Right atrium auricular region (tissue), 2 donors: ENCODE results near the gene OTUB2. TPM values are rescaled to one million over a fixed set of nuclear protein-coding genes. Genes with fewer than 3 reads are reported as not detected.

Source experiments
- DNase-seq: peaks from one replicate; pipeline ENCODE4 v3.0.0-alpha.2; 2019; ENCODE audit warnings: low spot score
- H3K27ac ChIP-seq, 2 donors: fragments of 200-600 bp; sonication (generic); 1 replicate in 1 of 2; 2 replicates in 1 of 2; pipeline ENCODE4 v1.5.1; 2016 to 2019
- H3K27me3 ChIP-seq, 2 donors: fragments of 200-600 bp; sonication (generic); one replicate each; pipeline versions ENCODE4 v1.5.1 to v1.6.0; 2017 to 2019
- H3K36me3 ChIP-seq: fragments of 200-600 bp; sonication (generic); one replicate; pipeline ENCODE4 v1.5.1; 2016
- H3K4me1 ChIP-seq, 2 donors: fragments of 200-600 bp; sonication (generic); one replicate each; pipeline versions ENCODE4 v1.5.1 to v1.6.0; 2017 to 2019
- H3K4me3 ChIP-seq, 2 donors: fragments of 200-600 bp; sonication (generic); 1 replicate in 1 of 2; 2 replicates in 1 of 2; pipeline ENCODE4 v1.5.1; 2017 to 2019; ENCODE audit warnings: mild to moderate bottlenecking in 1 of 2, moderate library complexity in 1 of 2
- H3K9me3 ChIP-seq, 2 donors: fragments of 200-600 bp; sonication (generic); one replicate each; pipeline ENCODE4 v1.5.1; 2019
- total RNA-seq, 2 donors: library from RNA; depleted of rRNA; stranded (reverse); fragments of >200 nt; gene quantifications; one replicate each; pipeline ENCODE4 v1.1.0, GENCODE V29; 2016
- TF ChIP-seq, protein P1 (sequence below), 2 donors: fragments of 200-600 bp; sonication (generic); IDR thresholded peaks; one replicate each; pipeline ENCODE4 v1.5.1; 2019; ENCODE audit warnings: antibody characterized with exemption in 2 of 2

The OTUB2 gene
- total RNA-seq, 2 donors from 2014 or later: 0.43 to 0.48 TPM

DNA sequence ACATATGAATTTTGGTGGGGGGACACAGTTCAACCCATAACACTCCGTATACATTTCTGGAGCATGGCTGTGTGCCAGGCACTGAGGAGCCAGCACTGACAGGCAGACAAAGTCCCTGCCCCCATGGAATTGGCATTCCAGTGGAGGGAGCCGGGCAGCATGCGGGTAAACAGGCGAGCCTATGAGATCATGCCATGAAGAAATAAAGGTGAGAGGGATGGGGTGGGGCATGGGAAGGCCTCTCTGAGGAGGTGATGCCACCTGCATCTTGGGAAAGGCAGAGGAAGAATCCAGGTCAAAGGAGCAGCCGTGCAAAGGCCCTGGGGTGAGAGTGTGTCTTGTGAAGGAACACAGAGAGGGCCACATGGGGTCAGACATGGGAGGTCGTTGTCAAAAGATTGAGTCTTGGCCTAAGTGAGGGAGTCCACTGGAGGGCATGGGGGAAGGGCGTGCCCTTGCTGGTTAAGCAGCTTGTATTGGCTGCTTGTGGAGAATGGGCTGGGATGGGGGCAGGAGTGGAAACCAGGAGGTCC is 3.6 kb downstream of the OTUB2 start:
- H3K4me3 ChIP-seq: no peak overlapping the region
- H3K4me1 ChIP-seq: peaks cover 0 to 9% of the 10 kb centered on the region in 2 donors
- H3K27me3 ChIP-seq: no peaks in the 10 kb centered on the region
- no peaks in the 10 kb centered on the region for H3K36me3 ChIP-seq
- TF ChIP-seq, protein P1, sequence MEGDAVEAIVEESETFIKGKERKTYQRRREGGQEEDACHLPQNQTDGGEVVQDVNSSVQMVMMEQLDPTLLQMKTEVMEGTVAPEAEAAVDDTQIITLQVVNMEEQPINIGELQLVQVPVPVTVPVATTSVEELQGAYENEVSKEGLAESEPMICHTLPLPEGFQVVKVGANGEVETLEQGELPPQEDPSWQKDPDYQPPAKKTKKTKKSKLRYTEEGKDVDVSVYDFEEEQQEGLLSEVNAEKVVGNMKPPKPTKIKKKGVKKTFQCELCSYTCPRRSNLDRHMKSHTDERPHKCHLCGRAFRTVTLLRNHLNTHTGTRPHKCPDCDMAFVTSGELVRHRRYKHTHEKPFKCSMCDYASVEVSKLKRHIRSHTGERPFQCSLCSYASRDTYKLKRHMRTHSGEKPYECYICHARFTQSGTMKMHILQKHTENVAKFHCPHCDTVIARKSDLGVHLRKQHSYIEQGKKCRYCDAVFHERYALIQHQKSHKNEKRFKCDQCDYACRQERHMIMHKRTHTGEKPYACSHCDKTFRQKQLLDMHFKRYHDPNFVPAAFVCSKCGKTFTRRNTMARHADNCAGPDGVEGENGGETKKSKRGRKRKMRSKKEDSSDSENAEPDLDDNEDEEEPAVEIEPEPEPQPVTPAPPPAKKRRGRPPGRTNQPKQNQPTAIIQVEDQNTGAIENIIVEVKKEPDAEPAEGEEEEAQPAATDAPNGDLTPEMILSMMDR (IDR thresholded peaks at IDR 0.05): no peak
- H3K27ac ChIP-seq: no peak overlapping the region
- DNase-seq: no peak
- no peaks in the 10 kb centered on the region for H3K9me3 ChIP-seq

DNA sequence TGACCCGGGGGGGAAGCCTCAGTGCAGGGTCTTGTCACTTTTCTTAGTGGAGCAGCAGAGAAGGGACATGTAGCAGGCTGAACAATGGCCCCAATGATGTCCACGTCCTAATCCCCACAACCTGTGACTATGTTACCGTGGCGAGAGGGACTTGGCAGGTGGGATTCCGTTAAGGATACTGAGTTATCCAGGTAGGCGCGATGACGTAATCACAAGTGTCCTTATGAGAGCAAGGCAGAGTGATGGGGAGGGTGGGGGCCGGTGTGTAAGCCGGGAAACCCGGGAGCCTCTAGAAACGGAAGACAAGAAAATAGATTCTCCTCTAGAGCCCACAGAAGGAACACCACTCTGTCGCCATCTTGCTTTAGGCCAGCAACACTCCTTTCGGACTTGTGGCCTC is 4.4 kb downstream of the OTUB2 start:
- Histone ChIP-seq H3K4me3 (no peak overlapping the region), H3K9me3 (no peaks in the 10 kb centered on the region), H3K4me1 (peaks cover 0 to 9% of the 10 kb centered on the region in 2 donors), H3K36me3 (no peaks in the 10 kb centered on the region), H3K27me3 (no peaks in the 10 kb centered on the region), H3K27ac (no peak overlapping the region)
- TF ChIP-seq, protein P1 (IDR thresholded peaks at IDR 0.05): no peak
- DNase-seq: no peak

DNA sequence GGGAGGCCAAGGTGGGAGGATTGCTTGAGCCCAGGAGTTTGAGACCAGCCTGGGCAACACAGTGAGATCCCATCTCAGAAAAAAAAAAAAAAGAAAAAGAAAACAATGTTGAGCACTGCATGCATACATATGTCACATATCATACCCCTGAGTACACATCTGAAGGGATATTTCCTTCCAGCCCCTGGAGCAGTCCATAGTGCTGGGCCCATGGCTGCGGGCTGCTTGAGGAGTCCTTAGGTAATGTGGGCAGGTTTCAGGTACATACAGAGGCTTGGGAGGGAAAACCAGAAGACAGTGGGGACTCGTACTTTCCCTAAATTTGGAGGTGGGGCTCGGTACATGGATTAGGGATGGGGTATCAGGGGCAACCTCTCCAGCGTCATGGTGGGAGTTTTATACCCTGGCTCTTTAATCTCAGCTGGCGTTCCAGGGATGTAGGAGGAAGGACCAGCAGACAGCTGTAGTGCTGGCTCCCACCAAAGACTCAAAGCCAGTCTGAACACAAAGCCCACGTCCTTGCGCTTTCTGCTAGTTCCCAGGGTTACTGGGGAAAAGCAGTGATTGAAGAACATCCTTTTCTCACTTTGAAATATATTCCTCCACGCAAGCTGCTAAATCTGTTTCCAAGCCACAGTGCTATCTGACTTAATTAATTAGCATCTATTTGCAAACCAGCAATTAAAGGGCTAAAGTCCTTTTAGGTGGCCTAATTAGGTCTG is 5.2 kb downstream of the OTUB2 start:
- Histone ChIP-seq H3K27ac (no peak overlapping the region), H3K9me3 (no peaks in the 10 kb centered on the region), H3K36me3 (no peaks in the 10 kb centered on the region), H3K4me3 (no peak overlapping the region), H3K4me1 (peaks cover 0 to 15% of the 10 kb centered on the region in 2 donors), H3K27me3 (no peaks in the 10 kb centered on the region)
- DNase-seq: no peak
- TF ChIP-seq, protein P1 (IDR thresholded peaks at IDR 0.05): no peak

DNA sequence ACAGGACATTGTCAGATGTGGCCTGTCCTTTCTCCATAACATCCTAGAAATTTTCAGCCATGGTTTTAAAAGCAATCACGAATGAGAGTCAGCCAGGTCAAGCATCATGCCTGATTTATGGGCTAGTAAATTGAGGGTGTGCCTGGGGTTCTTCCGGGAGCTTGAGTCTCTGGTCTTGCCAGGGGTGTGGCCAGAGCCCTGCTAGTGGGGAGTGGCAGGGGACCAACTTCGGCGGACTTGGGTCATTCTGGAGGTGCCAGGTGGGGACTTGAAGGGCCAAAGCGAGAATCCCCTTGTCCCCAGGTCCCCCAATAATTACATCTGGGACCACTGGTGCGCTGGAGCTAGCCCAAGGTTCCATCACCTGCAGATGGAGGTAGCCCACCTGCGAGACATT is 5.7 kb downstream of the OTUB2 start:
- no peak overlapping the region for H3K4me3 ChIP-seq
- no peak for DNase-seq

DNA sequence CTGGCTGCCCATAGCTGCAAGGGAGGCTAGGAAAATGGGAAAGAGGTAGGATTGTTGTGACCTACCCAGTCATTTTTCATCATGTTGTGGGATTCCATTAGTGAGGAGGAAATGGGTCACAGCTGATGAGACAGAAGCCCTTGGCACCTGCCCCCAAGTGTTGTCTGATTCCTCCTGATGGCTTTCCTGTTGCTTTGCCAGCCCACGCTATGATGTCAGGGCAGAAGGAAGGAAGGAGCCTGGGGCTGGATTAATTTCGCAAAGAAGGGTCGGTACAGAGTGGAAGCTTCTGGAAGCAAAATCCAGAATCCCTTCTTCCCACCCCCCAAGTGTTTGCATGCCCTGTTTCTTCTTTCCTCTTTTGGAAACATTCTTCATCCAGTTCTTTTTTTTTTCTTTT is 8.7 kb downstream of the OTUB2 start:
- Histone ChIP-seq H3K9me3 (no peaks in the 10 kb centered on the region), H3K27ac (no peak overlapping the region), H3K36me3 (no peaks in the 10 kb centered on the region), H3K27me3 (no peaks in the 10 kb centered on the region), H3K4me3 (no peak overlapping the region), H3K4me1 (peaks cover 0 to 14% of the 10 kb centered on the region in 2 donors)
- DNase-seq: no peak
- TF ChIP-seq, protein P1 (IDR thresholded peaks at IDR 0.05): no peak

More for the DNA sequence above, 5.7 kb downstream of the OTUB2 start:
- Histone ChIP-seq H3K27ac (no peak overlapping the region), H3K36me3 (no peaks in the 10 kb centered on the region), H3K9me3 (no peaks in the 10 kb centered on the region), H3K4me1 (peaks cover 0 to 15% of the 10 kb centered on the region in 2 donors), H3K27me3 (no peaks in the 10 kb centered on the region)
- TF ChIP-seq, protein P1 (IDR thresholded peaks at IDR 0.05): no peak
